SH-SY5Y (cell line): Measurements from ENCODE around the gene CCDC14.
"Not testable (repeated sequence)": the region's sequence is repeated elsewhere in the genome, so short reads cannot be mapped to it uniquely, and the experiment has no call there.

Experiments used
- GATA2 ChIP-seq: IDR thresholded peaks from 2 replicates; pipeline ENCODE4 v1.6.1; 2011; ENCODE audit warnings: mild to moderate bottlenecking, low read depth, low read length
- GATA3 ChIP-seq: IDR thresholded peaks from 2 replicates; pipeline ENCODE4 v1.6.1; 2011; ENCODE audit warnings: low read depth, mild to moderate bottlenecking, low read length, moderate library complexity

- TF ChIP-seq GATA2, GATA3: not testable (repeated sequence)
Observed at GRCh38 chr3:123991730-123992588, 30.9 kb upstream of the CCDC14 start, which contains the start of gene ROPN1.
